GM19372 (cell line): Measurements from ENCODE around the gene CUL3.

Source experiments
- ATAC-seq: cut with Tn5 transposase; IDR thresholded peaks from one replicate; pipeline ENCODE4 v1.9.1; 2021; ENCODE audit warnings: mild to moderate bottlenecking, low read depth, moderate library complexity; ENCODE audit not compliant: unreplicated experiment

Gene CUL3

DNA sequence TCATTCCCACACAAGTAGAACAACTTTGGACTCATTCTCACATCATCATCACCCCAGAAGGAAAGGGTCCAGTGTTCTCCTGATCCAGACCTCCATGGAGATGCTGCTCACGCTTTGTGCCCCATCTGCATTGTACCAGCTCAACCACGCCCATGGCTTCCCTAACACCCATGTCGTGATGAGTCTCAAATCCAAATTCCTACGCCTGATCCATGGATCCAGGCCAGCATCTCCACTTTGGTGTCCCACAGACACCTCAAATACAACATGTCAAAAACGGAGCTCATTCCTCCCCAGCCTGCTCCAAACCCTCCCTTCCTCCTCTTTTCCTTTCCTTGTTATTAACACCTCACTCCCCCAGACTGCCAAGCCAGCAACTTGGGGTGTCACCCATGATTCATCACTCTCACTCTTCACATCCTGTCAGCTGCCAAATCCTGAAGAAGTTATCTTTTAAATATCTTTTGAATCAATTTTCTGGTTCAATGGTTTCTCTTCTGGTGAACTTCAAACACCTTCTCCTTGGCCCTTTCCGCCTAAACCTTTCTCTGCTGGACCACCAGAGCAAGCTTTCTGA is 153.1 kb downstream of the CUL3 start:
- ATAC-seq: no peak

DNA sequence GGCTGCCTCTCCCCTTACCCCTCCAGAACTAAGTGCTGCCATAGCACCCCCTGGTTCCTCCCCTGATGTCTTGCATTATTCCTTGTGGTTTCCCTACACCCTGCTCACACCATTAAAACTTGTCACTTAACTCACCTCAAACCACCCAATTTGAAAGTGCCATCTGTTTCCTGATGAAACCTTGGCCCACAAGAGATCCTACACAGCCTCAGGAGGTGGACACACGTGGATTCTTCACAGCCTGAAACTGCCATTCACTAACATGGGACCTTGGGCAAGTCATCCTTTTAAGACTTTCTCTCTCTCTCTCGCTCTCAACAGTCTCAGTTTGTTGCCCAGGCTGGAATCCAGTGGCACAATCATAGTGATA is 155.7 kb downstream of the CUL3 start:
- ATAC-seq: no peak

DNA sequence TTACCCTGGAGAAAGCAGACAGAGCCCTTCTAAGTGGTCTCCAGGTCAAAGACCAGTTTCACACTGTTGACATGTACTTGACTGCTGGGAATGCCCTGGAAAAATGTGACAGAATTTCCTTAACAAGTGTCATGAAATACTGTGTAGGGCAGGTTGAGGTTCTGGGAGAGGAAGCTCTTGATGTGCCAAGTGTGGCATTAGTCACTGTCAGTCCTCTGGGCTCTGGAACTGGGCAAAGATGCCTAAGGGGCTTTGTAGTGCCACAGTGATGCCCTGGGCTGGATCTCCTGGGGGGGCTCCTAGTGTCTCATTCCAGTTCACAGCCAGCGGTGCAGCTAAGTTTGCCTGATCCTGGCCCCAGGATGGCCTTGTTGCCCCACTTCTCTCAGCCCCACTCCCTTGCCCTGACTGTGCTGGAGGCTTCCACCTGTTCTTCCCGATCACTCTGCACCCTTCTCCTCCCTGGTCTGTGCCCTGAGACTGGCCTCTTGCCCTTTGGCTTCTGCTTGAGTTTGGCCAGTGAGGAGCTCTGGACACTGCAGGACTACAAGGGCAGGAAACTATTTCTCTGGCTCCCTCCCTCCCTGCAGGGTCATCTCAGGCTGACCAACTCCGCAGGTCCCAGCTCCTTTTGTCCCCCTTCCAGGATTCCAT is 156.2 kb downstream of the CUL3 start:
- ATAC-seq: no peak

DNA sequence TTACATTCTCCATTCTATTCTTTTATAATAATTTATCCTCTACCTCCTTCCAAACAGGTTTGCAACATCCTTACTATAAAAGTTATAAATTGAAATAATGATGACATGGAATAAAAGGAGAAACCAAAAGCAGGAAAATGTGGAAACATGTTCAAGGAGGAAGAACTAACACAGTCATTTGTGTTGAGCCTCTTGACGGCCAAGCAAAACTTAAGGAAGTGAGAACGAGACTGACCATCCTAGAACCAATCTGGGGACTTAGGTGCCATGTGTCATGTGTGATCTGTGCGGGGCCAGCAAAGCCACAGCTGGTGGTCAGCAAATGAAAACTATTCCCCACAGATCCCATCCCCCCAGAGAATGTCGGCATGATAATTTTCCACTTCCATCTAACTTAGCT is 157.7 kb downstream of the CUL3 start:
- no peak for ATAC-seq

DNA sequence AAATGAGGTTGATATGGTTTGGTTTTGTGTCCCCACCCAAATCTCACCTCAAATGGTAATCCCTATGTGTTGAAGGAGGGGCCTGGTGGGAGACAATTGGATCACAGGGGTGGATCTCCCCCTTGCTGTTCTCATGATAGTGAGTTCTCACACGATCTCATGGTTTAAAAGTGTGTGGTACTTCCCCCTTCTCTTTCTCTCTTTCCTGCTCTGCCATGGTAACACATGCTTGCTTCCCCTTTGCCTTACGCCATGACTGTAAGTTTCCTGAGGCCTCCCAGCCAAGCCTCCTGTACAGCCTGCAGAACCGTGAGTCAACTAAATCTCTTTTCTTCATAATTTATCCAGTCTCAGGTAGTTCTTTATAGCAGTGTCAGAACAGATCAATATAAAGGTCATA is 158.5 kb downstream of the CUL3 start:
- ATAC-seq: no peak

DNA sequence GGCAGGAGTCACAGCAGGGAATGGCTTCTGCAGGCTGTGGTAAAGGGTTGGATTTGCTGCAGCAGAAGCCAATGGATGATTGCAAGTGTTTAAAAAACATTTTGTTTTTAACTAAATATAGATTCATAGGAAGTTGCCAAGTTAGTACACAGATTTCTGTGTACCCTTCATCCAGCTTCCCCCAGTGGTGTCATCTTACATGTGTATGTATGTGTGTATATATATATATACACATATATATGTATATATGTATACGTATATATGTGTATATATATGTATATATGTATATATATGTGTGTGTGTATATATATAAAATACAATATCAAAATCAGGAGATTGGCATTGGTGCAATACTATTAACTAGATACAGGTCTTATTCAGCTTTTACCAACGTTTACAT is 164.1 kb downstream of the CUL3 start:
- no peak for ATAC-seq
